Epithelial cell of umbilical artery (primary cell): ENCODE measurements around the gene ZNF30. TPM values are rescaled to one million over a fixed set of nuclear protein-coding genes. Genes with fewer than 3 reads are reported as not detected.

ENCODE experiments used
- total RNA-seq: library from RNA; depleted of rRNA; stranded (reverse); fragments of >200 nt; gene quantifications from 2 replicates; pipeline ENCODE4 v1.2.3, GENCODE V29; 2014

ZNF30 gene
- total RNA-seq, result 3.6 and 4.4 TPM in 2 replicates

DNA sequence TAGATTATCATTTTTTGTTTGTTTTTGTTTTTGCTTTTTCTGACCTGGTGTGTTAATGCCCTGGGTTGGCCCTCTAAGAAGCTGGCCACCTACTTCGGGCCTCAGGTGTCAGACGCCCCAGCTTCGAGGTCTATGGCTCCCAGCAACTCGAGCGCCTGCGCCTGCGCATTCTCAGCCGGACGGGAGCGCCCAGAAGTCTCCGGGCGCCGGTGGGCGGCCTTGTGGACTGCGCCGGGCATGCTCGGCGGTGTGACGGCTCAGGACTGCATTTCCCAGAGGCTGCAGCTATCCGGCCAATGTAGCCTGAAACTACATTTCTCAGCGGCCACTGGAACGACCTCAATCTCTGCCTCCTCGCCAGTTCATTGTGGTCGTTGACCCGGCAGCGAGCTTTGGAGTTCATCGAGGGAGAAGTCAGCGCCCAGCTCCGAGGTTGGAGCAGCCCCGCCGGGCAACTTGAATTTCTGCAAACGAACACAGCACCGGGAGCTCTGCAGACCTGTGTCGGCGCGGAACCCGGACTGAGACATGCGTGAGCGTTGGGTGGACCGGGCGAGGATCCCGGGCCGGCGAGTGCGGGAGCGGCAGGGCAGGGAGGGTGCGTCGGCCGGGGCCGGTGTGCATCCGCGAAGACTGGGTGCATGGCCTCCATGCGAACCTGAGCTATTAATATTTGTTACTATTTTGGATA is at the start of gene ZNF30:
Gene ZNF30 (plus strand): TSS at position 219 of the 691 bp plus-strand sequence. CDS start 3,045 bp downstream, outside the sequence.

DNA sequence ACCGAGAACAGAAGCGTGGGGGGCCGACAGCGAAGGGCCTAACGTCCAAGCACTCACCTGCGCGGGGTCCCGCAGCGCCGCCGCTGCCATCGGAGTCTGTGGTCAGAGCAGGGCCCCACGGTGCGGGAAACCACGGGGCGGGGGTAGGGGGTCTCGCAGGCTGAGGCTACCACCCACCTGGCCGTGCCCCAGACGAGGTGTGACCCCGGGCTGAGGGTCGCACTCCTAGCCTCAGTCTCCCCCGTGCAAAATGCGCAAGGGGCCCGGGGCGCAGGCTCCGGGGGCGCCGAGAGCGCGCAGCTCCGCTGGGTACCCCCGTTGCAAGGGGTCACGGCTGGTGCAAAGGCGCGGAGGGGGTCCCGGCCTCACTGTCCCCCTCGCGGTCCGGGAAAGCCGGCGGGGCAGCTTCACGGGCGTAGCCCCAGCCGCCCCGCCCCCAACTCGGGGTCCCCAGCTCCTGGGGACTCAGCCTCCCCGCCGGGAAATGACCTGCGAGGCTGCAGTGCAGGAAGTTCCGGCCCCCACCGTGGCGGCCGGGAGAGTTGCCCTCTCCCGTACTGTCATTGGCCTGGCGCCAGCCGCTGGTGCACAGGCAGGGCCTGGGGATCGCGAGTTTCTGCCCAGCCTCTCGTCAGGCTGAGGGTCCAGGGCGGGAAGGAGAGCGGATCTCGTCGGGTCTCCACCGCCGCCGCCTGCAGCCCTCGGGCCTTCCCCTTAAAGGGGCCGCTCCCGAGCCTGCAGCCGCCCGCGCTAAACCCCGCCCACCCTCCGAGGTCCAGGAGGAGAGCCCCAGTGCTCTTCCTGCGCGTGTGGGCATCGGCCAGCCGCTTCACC is 37.1 kb downstream of the ZNF30 start, which contains the start of gene ZNF792:
Gene ZNF792 (minus strand): TSS at position 657 of the 834 bp plus-strand sequence. CDS start 567 bp downstream, at position 90.

Other genes with a start within 250 kb of the ZNF30 start
- under 0.01 TPM in 1 of 2 replicates, not detected in the other for gene SCGB2B2, start 249.7 kb upstream of the ZNF30 start, total RNA-seq
- gene ZNF302, start 249.2 kb upstream of the ZNF30 start, total RNA-seq, result 10.7 and 14.7 TPM in 2 replicates
- 12.2 and 14.3 TPM in 2 replicates for gene ZNF181, start 192.7 kb upstream of the ZNF30 start, total RNA-seq
- 2.7 and 4.9 TPM in 2 replicates for gene ZNF599, start 153.7 kb upstream of the ZNF30 start, total RNA-seq
- 20.7 and 25.0 TPM in 2 replicates for gene ZNF792, start 37.3 kb downstream of the ZNF30 start, total RNA-seq
- 30.2 TPM in 2 replicates for gene GRAMD1A, start 73.4 kb downstream of the ZNF30 start, total RNA-seq
- gene SCN1B, start 103.6 kb downstream of the ZNF30 start, total RNA-seq, result 2.9 and 3.5 TPM in 2 replicates
- gene HPN, start 114.8 kb downstream of the ZNF30 start, total RNA-seq, result not detected in 2 replicates
- not detected in 2 replicates for gene FXYD3, start 188.9 kb downstream of the ZNF30 start, total RNA-seq
- gene LGI4, start 208.2 kb downstream of the ZNF30 start, total RNA-seq, result not detected in 2 replicates
- gene FXYD1, start 211.9 kb downstream of the ZNF30 start, total RNA-seq, result not detected in 2 replicates
- gene FXYD7, start 216.4 kb downstream of the ZNF30 start, total RNA-seq, result not detected in 2 replicates
- 16.2 and 17.0 TPM in 2 replicates for gene FXYD5, start 227.8 kb downstream of the ZNF30 start, total RNA-seq